Stimulated activated CD8-positive, alpha-beta memory T cell treated with anti-CD3 and anti-CD28 coated beads, Interleukin-7, amount 100 ng/mL, for 48 hours (primary cell): ENCODE data around the gene HSPA4.
"Not testable (repeated sequence)": the region's sequence is repeated elsewhere in the genome, so short reads cannot be mapped to it uniquely, and the experiment has no call there.

Experiments
- DNase-seq, 2 donors: peaks; one replicate each; pipeline ENCODE4 v3.0.0-alpha.2; 2020; ENCODE audit warnings: low read depth in 1 of 2; ENCODE audit errors: extremely low read depth in 1 of 2

Gene HSPA4

DNA sequence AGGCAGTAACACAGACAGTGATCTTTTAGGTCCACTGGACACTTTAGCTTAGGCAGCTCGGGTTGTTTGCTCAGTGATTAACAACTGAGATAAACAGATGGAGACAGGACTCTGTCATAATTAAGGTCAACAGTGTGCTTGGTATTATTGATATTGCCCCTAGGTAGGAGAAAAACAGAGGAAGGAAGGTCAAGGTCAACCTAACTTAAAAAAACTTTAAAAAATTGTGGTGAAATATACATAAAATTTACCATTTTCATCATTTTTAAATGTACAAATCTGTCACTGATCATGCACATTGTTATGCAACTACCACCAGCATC, 2.1 kb upstream of the HSPA4 start:
- no peak for DNase-seq

DNA sequence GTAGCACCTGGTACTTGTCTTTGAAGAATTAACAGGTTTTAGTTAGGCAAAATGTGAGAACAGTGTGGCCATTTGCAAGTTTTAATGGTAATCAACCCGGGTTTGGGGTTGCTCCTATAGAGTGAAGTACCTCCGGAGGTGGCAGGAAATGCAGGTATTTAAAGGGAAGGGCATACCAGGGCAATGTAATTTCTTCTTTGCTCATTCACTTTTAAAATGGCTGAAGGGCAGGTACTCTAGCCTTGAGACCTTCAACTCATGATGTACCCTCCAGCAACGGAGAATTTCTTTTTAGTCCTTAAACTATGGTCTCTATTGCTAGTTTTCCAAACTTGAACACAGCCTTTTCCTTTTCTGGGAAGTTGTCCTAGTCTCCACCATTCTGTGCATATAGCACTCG, 1.3 kb upstream of the HSPA4 start:
- DNase-seq: no peak

DNA sequence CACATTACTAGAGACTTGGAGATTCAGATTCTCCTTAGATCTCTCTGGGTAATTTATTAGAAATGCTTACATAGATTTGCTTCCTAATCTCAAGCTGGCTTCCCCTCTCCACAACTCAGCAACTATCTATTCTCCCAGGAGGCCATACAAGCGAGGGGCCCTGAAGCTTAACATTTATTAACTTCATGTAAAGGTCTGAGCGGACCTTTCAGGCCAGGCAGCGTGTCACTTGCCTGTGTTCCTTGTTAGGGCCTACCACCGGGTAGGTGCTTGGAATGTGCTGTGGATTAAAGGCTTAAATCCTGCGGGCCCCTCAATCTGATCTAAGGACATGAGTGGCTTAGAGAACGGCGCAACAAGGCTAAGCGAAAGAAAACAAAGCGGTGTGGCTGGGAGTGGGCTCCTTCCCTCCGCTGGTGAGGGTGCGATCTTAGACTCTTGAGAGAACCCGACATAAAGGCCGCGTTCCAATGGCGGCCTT, 712 bp upstream of the HSPA4 start:
- DNase-seq: peak in 1 of 2 donors; percentile 2

DNA sequence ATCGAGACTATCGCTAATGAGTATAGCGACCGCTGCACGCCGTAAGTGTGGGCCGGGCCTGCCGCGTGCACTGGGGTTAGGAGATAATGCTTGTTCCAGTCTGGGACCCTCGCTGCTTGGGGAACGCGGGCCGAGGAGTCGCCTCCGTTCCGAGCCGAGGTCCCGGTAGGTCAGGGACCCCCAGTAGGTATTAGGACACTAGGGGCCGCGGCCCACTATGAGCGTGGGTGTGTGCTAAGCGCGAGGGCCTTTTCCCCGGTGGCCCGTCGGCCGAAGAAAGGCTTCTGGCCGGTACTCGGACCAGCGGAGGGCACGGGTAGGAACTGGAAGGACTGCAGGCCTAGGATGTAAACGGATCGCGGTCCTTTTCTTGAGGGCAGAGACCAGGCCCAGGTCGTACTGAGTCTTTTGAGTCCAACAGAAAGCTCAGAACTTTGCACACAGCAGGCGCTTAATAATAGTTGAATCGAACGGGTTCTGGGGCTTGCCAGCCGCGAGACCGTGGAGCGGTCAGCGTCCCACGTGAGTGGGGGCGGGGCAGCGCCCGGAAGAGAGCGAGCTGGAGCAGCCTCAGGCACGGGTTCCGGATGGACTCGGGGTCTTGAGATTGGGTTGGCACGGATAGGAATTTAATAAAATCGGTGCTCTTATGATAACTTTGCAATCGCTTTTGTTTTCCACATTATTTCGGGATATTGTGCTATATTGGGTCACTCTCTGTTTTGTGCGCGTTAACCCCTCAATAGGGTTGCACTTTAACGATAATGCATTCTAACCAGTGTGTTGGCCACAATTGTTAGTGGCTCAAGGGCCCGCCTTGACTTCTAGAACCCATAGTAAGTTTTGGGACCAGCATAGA, 733 bp downstream of the HSPA4 start:
- peak; percentile 34 to 59 for DNase-seq

DNA sequence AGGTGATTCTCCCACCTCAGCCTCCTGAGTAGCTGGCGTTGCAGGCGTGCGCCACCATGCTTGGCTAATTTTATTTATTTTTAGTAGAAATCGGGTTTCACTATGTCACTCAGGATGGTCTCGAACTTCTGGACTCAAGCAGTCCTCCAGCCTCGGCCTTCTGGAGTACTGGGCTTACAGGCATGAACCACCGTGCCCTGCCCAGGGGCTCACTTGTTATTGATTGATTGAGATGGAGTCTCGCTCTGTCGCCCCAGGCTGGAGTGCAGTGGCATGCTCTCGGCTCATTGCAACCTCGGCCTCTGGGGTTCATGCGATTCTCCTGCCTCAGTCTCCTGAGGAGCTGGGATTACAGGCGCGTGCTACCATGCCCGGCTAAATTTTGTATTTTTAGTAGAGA, 1.6 kb downstream of the HSPA4 start:
- no peak for DNase-seq

DNA sequence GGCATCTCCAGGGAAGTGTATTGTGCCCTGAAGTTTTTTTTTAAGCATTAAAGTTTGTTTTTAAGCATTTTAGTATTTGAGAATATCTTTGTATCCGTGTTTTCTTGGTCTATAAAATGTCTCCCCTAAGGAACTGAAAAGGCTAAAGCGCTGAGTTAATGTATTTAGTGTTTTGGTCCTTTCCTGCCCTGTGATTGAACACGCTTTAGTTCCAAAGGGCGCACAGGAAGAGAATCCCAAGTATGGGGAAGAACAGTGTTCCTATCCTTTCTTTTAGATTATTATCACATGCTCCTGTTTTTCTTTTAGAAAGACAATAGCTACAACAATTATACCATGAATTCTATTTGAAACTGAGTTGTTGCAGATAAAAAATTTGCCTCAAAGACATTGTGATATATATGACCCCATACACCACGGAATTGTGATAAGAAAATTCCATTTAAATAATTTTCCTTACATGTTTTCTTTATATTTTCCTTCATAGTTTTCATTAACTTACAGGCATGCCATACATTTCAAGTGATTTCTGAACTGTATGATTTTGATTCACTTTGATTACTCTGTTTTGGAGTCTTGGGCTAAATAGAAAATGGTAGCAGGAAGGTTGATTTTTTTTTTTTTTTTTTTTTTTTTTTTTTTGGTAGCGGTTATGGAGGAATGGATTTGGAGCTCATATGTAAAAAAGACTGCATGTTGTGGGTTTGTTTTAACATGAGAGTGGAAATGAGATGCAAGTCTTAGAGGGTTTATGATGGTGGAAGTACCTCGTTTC, 3.1 kb downstream of the HSPA4 start:
- DNase-seq: no peak

DNA sequence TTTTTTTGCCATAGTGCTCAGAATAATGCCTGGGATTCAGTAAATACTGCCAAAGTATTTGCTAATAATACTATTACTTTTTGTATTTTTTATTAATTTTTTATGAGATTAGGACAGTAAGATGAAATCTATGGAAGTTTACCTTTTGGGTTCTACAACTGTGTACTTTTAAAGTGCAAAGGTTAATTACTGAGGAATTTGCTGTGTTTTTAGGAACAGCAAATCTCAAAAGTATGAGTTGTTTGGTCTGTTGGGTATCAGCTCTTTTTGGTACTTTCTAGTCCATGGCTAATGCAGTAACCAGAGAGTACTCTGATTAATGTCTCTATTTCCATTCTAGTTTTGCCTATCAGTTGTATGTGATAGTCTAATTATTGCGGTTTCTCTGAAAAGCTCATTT, 5.1 kb downstream of the HSPA4 start:
- no peak for DNase-seq

DNA sequence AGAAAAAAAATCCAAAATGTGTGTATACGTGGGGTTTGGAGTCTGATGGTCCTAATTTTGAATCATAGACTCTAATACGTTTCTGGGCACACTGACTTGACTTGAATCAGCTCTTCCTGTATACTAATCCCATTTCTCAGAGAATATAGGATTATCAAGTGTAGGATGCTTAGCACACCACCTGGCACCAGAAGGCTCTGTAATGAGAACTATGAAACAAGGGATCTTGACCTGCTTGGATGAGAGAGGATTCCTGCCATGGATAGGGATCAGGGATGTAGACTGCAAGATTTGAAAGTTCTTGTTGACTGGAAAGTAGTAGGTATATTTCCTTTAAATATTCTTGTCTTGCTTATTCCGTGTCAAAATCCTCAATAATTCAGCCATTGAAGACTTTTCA, 7.8 kb downstream of the HSPA4 start:
- no peak for DNase-seq

DNA sequence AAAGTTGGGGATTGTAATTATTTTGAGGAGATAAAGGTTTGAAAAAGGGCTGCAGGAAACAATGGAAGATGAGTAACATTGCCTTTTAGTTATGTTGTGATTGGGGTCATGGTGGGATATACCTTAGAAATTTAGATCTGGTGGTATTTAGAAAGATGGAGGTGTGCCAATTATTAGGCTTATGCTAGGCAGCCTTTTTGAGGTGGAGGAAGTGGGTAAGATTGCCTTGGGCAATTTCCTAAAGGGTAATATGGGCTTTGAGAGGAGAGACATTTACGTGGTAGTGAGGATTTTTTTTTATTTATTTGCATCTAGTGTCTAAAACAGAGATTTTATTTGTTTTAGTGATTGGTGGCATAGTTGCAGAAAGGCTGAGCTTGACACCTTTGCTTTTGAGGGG, 10.5 kb downstream of the HSPA4 start:
- no peak for DNase-seq

DNA sequence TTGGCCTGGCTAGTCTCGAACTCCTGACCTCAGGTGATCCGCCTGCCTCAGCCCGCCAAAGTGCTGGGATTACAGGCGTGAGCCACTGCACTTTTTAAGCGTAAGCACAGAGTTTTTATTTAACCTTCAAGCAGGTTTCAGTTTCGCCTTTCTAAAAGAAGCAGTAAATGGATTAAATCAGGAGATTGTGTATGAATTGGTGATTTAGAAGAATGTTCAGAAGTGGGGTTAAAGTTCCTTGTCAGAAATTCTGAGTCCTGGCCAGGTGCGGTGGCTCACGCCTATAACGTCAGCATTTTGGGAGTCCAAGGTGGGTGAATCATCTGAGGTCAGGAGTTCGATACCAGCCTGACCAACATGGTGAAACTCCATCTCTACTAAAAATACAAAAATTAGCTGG, 12.2 kb downstream of the HSPA4 start:
- DNase-seq: no peak

DNA sequence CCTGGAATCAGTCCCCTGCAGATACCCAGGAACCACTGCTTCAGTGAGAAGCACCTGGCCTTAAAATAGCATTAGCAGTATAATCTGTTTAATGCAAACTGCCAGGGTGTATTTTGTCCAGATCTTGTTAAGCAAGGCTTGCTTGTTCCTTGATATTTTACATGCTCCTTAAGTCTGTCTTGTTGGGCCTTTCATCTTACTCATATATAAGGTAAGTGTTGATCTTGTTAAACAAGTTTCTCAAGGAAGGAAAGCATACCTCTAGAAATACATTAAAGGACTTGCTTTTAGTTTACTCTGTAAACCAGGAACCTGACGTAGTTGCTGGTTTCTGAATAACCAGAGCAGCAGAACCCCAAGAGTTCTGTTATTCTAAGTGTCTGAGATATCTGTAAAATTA, 13.7 kb downstream of the HSPA4 start:
- no peak for DNase-seq

DNA sequence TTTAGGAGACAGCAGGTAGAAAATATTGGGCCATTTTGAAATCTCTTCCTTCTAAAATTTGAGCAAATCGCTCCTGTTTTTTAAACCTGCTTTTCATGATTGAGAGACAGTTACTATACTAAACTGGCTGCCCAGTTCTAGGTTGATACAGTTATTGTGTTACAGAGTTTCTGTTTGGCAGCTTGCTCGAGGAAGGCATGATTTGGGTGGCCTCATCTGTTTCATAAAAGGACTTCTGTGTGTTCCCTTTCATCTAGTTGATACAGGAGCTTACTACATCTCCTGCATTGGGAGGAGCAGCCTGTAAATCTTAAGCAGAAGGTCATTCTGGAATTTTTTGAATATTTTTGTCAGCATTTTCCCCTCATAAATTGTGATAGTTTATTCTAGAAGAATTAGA, 14.2 kb downstream of the HSPA4 start:
- DNase-seq: no peak

DNA sequence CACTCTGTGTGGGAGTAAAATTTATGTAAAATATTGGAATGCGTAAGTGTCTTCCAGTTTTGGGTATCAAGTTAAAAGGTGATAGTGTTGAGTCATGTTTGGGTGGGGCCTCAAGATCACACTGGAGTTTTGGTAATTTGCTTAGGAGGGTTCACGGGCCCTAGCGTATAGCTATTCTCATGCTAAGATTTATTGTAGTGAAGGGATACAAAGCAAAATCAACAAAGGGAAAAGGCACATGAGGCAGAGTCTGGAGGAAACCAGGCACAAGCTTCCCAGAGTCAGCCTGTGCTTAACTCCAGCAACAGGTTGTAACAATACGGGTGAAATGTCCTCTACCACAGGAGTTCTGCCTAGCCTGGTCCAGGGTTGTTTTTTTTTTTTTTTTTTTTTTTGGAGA, 20.2 kb downstream of the HSPA4 start:
- DNase-seq: no peak

DNA sequence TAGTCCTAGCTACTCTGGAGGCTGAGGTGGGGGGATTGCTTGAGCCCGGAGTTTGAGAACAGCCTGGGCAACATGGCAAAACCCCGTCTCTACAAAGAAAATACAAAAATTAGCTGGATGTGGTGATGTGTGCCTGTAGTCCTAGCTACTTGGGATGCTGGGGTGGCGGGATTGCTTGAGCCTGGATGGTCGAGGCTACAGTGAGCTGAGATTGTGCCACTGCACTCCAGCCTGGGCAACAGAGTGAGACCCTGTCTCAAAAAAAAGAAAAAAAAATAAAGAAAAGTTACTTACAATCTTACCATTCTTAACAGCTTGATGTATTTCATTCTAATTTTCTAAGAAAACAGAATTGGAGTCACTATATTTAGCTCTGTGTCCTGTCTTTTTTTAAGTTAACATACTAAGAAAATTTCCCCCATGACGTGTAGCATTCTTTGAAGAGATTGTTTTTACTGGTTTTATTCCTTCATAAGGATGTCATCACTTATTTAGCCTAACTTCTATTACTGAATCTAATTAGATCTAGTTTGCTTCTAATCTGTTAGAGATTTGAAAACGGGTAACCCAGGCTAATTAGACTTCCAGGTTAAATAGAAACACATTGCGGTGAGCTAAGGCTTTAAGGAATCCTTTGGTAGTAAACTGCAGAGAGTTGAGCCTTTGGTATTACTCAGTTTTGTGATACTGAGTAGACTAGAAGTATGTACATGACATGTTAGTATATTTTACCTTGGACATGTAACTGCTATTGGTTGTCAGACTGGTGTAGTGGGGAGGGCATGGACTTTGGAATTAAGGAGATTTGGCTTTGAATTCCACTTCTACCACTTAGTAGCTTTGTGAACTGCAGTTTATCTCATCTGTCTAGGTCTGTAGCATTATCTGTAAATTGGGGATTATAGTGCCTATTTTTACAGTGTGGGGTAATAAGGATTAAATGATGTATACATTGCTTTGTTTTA, 24.0 kb downstream of the HSPA4 start:
- DNase-seq: no peak

DNA sequence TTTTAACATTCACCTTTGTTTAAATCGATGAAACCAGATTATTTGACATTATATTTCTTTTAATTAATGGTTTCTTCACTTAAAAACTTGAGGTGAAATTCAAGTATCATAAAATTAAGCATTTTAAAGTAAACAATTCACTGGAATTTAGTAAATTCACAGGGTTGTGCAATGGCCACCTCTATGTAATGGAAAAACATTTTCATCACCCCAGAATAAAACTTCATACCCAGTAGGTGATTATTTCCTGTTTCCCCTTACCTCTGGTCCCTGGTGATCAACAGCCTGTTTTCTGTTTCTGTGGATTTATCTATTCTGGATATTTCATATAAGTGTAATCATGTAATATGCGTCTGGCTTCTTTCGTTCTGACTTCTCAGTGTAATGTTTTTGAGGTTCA, 27.2 kb downstream of the HSPA4 start:
- no peak for DNase-seq

DNA sequence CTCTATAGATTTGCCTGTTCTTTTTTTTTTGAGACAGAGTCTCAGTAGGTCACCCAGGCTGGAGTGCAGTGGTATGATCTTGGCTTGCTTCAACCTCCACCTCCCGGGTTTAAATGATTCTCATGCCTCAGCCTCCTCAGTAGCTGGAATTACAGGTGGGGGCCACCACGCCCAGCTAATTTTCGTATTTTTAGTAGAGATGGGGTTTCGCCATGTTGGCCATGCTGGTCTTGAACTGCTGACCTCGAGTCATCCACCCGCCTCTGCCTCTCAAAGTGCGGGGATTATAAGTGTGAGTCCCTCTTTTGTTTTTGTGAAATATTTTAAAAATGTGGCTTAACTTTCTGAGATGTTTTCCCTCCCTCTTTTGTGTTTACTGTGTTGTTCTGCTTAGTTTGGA, 29.2 kb downstream of the HSPA4 start:
- DNase-seq: no peak

DNA sequence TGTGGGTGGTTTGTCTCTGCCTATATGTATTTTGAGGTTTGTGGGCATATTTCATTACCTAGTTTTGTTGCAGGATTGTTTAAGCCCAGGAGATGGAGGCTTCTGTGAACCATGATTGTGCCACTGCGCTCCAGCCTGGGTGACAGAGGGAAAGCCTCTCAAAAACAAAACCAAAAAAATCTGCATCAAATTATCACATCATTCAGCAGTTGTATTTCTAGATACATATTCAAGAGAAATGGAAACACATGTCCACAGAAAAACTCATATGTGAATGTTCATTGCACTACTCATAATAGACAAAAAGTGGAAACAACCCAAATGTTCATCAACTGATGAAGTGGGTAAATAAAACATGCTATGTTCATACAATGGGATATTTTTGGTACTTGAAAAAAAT, 29.9 kb downstream of the HSPA4 start:
- DNase-seq: no peak

DNA sequence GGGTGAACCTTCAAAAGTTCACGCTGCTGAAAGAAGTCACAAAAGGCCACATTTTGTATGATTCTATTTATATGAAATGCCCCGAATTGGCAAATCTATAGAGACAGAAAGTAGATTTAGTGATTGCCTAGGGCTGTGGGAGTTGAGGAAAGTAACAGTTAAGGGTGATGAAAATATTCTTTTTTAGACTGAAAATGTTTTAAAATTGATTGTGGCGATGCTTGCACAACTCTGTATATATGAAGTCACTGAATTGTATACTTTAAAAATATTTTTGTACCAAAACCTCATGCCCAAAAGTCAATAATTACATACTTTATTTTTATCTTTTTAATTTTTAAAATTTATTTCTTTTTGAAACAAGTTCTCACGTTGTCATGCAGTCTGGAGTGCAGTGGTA, 30.3 kb downstream of the HSPA4 start:
- DNase-seq: no peak

DNA sequence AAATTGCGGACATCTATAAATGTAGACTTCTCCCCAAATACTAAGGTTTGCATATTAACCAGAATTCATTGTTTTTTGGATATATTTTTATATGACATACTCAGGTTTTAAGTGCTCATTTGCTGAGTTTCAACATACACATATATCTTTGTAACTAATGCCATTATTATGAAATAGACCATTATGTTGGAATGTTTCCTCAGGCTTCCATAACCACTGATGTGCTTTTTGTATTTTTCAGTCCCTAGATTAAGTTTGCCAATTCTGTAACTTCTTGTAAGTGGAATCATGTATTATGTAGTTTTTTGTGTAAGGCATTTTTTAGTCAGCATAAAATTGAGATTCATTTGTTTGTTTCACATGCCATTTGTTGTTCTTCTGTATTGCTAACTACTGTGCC, 32.1 kb downstream of the HSPA4 start:
- DNase-seq: no peak

DNA sequence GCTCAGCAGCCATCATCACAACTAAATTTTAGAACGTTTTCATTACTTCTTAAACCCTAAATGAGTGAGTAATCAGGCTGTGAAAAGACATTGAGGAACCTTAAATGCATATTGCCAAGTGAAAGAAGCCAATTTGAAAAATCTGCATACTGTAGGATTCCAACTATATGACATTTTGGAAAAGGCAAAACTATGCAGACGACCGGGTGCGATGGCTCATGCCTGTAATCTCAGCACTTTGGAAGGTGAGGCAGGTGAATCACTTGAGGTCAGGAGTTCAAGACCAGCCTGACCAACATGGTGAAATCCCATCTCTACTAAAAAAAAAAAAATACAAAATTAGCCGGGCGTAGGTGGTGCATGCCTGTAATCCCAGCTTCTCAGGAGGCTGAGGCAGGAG, 33.4 kb downstream of the HSPA4 start:
- not testable (repeated sequence) for DNase-seq

DNA sequence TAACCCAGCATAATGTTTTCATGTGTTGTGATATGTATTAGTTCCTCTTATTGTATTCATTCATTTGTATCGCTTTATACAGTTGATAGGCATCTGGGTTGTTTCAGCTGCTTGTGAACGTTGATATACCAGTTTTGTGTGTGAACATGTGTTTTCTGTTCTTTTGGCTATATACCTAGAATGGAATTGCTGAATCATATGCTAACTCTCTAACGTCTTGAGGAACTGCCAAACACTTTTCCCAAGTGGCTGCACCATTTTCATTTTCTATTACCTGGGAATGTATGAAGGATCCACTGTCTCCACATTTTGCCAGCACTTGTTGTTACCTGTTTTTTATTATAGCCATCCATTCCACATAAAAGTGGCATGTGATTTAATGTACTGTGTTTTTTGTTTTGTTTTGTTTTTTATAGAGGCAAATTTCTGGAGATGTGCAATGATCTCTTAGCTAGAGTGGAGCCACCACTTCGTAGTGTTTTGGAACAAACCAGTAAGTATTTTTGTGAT, 34.6 kb downstream of the HSPA4 start:
- no peak for DNase-seq
